Epithelial cell of esophagus (primary cell): ENCODE measurements around the gene CDKN1B.

Source experiments
- DNase-seq: peaks from one replicate; pipeline ENCODE4 v3.0.0; 2010; ENCODE audit warnings: low read depth
- H3K4me3 ChIP-seq: 2 replicates; pipeline ENCODE4 v1.5.1; 2011; ENCODE audit warnings: mild to moderate bottlenecking, low read length, control low read depth
- TF ChIP-seq, protein P1 (sequence below): IDR thresholded peaks from 2 replicates; pipeline ENCODE4 v1.5.1; 2011; ENCODE audit warnings: low read depth, mild to moderate bottlenecking, low read length, control low read depth, inconsistent platforms; ENCODE audit not compliant: insufficient read depth; ENCODE audit errors: missing control alignments

CDKN1B gene

DNA sequence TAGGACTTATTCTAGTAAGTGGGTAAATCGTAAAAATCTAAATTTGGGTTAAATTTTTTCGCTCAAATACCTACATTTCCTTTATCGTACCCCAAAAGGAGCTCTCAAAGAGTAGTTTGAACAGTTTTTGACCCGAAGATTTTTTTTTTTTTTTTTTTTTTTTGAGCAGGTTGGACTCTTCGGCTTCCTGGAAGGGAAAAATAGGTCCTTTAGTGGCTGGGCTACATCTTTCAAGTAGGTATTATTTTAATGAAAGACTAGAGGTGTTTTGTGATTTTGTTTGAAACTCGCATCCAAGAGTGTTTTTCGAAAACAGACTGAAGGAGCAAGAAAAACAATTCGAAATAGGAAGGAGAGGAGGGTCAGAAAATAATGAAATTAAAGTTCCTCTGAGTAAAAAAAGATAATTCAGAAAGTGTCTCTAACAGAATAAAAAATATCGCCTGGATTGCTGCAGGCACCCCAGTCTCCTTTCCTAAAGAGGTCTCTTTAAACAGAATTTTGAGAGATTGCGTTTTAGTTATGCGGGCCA lies 6.0 kb downstream of the CDKN1B start:
- peak overlapping the region; percentile 98 for H3K4me3 ChIP-seq
- TF ChIP-seq, protein P1, sequence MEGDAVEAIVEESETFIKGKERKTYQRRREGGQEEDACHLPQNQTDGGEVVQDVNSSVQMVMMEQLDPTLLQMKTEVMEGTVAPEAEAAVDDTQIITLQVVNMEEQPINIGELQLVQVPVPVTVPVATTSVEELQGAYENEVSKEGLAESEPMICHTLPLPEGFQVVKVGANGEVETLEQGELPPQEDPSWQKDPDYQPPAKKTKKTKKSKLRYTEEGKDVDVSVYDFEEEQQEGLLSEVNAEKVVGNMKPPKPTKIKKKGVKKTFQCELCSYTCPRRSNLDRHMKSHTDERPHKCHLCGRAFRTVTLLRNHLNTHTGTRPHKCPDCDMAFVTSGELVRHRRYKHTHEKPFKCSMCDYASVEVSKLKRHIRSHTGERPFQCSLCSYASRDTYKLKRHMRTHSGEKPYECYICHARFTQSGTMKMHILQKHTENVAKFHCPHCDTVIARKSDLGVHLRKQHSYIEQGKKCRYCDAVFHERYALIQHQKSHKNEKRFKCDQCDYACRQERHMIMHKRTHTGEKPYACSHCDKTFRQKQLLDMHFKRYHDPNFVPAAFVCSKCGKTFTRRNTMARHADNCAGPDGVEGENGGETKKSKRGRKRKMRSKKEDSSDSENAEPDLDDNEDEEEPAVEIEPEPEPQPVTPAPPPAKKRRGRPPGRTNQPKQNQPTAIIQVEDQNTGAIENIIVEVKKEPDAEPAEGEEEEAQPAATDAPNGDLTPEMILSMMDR, result no peak
- peak; percentile 11 for DNase-seq

DNA sequence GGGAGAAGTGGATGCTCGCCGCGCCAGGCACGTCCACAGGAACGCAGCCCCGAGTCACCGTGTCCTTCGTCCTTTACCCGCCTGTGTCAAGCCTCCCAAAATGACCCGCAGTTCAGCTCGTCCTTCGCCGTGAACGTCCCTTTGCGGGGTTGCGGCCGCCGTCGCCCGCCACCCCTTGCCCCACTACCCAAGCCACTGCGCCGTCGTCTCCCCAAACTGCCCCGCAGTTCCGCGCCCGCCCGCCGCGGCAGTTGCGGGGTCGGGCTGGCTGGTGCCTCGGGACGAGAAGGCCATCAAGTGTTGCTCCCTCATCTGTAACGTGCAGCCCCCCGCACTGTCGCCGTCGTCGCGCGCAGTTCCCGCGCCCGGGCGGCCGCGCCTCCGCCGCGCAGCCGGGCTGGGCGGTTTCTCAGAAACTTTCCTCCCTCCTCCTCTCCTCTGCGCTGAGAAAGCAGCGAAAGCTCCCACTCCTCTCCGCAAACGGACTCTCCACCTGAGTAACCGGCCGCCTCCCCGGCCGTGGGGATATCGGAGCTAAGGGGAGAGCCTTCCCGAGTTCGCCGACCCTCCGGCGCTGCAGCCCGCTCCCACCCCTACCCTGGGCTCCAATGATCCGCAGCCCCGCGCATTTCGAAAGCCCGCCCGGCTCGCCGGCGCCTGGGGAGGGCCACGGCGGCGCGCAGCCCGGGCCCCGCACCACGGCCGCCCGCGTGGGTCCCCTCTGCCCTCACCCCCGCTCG lies 6.7 kb downstream of the CDKN1B start:
- peak; percentile 36 for DNase-seq
- TF ChIP-seq, protein P1, result no peak
- peak overlapping the region; percentile 98 for H3K4me3 ChIP-seq

GRCh38 chr12:12724421-12725085 lies 7.4 kb downstream of the CDKN1B start:
- H3K4me3 ChIP-seq, result peak overlapping the region; percentile 98
- no peak for DNase-seq
- TF ChIP-seq, protein P1, result no peak

- TF ChIP-seq, protein P1, result peak; percentile 11
- peak; percentile 98 for DNase-seq
- H3K4me3 ChIP-seq, result peak overlapping the region; percentile 98
Measured at GRCh38 chr12:12725086-12725955, 8.2 kb downstream of the CDKN1B start.

DNA sequence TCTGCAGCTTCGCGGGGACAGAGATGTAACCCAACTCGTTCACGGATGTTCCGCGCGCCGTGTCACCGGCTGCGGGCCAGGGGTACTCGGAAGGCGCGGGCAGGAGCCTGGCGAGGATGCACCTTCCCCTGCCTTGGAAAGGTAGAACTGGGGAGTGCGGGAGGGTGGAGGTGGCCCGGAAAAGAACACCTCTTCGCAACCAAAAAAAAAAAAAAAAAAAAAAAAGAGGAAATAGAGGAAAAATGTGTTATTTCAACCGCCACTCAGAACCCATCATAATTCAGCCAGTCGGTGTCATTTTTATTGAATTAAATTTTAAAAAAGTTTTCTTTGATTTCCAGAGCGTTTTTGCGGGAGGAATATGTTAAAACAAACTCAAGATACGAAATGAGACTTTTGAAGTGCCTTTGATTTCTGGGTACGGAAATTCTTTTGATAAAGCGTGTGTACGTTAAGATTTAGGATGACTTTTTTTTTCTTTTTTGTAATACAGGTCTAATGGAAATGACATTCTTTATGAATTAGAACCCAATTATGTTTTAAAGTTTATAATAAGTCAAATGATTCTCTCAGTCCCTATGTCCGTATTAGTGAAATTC lies 8.9 kb downstream of the CDKN1B start:
- TF ChIP-seq, protein P1, result no peak
- no peak for DNase-seq
- H3K4me3 ChIP-seq, result peak overlapping the region; percentile 98

GRCh38 chr12:12726555-12727093 lies 9.5 kb downstream of the CDKN1B start:
- H3K4me3 ChIP-seq, result peak overlapping the region; percentile 98
- TF ChIP-seq, protein P1, result no peak
- DNase-seq, result peak; percentile 63
